Heart right ventricle (tissue), 16 donors: ENCODE data around the gene NCKAP5. TPM values are rescaled to one million over a fixed set of nuclear protein-coding genes. Genes with fewer than 3 reads are reported as not detected.

Source experiments
- ATAC-seq, 8 donors: fragments of 200-7000 bp; cut with Tn5 transposase; one replicate each; pipeline ENCODE4 v1.9.1; 2020; ENCODE audit warnings: mild to moderate bottlenecking in 8 of 8, moderate library complexity in 8 of 8, moderate number of reproducible peaks in 1 of 8
- DNase-seq, 2 donors: peaks; one replicate each; pipeline ENCODE4 v3.0.0-alpha.2; 2020
- H3K27ac ChIP-seq, 10 donors: fragments of 200-600 bp; sonication (generic) in 2 of 10; one replicate each; pipeline versions ENCODE4 v1.5.0 to v1.8.0; 2020 to 2022; ENCODE audit warnings: mild to moderate bottlenecking in 3 of 10
- H3K27me3 ChIP-seq, 7 donors: fragments of 200-600 bp; one replicate each; pipeline ENCODE4 v1.8.0; 2021 to 2022; ENCODE audit warnings: mild to moderate bottlenecking in 2 of 7
- H3K36me3 ChIP-seq, 9 donors: fragments of 200-600 bp; sonication (generic) in 1 of 9; one replicate each; pipeline versions ENCODE4 v1.5.0 to v1.8.0; 2020 to 2022; ENCODE audit warnings: mild to moderate bottlenecking in 2 of 9
- H3K4me1 ChIP-seq, 9 donors: fragments of 200-600 bp; sonication (generic) in 1 of 9; one replicate each; pipeline versions ENCODE4 v1.5.0 to v1.8.0; 2020 to 2022; ENCODE audit warnings: mild to moderate bottlenecking in 4 of 9
- H3K4me3 ChIP-seq, 10 donors: fragments of 200-600 bp; sonication (generic) in 2 of 10; one replicate each; pipeline versions ENCODE4 v1.5.0 to v1.8.0; 2020 to 2022; ENCODE audit warnings: mild to moderate bottlenecking in 7 of 10, moderate library complexity in 2 of 10
- H3K9me3 ChIP-seq, 11 donors: fragments of 200-600 bp in 10 of 11; sonication (generic) in 2 of 11; one replicate each; pipeline versions ENCODE4 v1.5.0 to v1.8.0; 2013 to 2022; ENCODE audit warnings: mild to moderate bottlenecking in 2 of 11, control low read depth in 1 of 11, moderate library complexity in 1 of 11
- CTCF ChIP-seq, 9 donors: fragments of 200-600 bp; sonication (generic) in 2 of 9; IDR thresholded peaks; one replicate each; pipeline versions ENCODE4 v1.5.0 to v1.8.0; 2021 to 2022; ENCODE audit warnings: antibody characterized with exemption in 9 of 9, mild to moderate bottlenecking in 5 of 9, moderate library complexity in 1 of 9
- WGBS, 2 donors: extraction: QIAGEN DNeasy Blood & Tissue Kit; methylation state at CpG; one replicate each; pipeline ENCODE4 v1.1.7; 2013; ENCODE audit warnings: inconsistent platforms in 1 of 2; 5-methylcytosine and 5-hydroxymethylcytosine counted together
- intact Hi-C, 10 donors: fragments of 100-400 bp; cut with DNase I; formaldehyde crosslinking; loops; one replicate each; pipeline versions ENCODE4 v1.11.1 to v1.14.2; 2022
- polyA plus RNA-seq, 2 donors: library from polyadenylated mRNA; stranded (reverse); fragments of 200-250 nt; gene quantifications; one replicate each; pipeline ENCODE4 v1.2.3, GENCODE V29; 2013
- total RNA-seq, 10 donors: library from RNA; stranded (reverse); fragmentation: NEBNext Ultra II Directional in 3 of 10; extraction: Animal tissue kit (Norgen Biotek cat#: 25700) in 3 of 10; gene quantifications; one replicate each; pipeline versions ENCODE4 v1.2.1 to v1.2.4, GENCODE V29; 2021 to 2023
- donor health status: Arrhythmogenic right ventricular cardiomyopathy.
- donor health status: ischemic (EF 13 %, LVEDD 7.1; RV severe dilation, severe dysfunction).
- donor health status: healthy with polysubstance abuse.
- donor health status: DM: no; HTN: yes; CAD: no.
- donor health status: DM: no; HTN: no; CAD: no.
- donor health status: ischemic (EF 25% LVEDD 6.9; RV normal size, moderate dysfunction).
- donor health status: ischemic (EF 25% LVEDD 5.7; RV mildly dilated, moderate dysfunction).
- donor health status: healthy.
- donor health status: DM: yes; HTN: yes; CAD: no.
- donor health status: Ischemic cardiomyopathy.
- donor health status: ischemic (EF 35%, LVEDD 5.7; RV mildly dilated, moderate dysfunction).
- donor health status: nonischemic (EF 11% LVEDD 7.7; RV severe dilation, severe dysfunction).
- donor health status: DM: yes; HTN: yes; CAD: no.
- donor health status: PGD.
- donor health status: ischemic (EF 29% LVEDD 5.4; RV normal size, mild dysfunction).
- donor health status: nonischemic (EF 23%, LVEDD 6.1; RV moderate dilation, normal function).

Gene NCKAP5
- total and polyA plus RNA-seq, 12 donors = 0.57 to 11.7 (median 6.2) TPM

GRCh38 chr2:133457861-133458260 is 110.4 kb downstream of the NCKAP5 start:
- intact Hi-C loops = no loop called here
- no peaks in the 10 kb centered on the region for H3K36me3 ChIP-seq
- H3K27ac ChIP-seq = no peak overlapping the region
- DNase-seq = no peak
- H3K4me1 ChIP-seq = no peaks in the 10 kb centered on the region
- TF ChIP-seq CTCF (IDR thresholded peaks at IDR 0.05) = no peak
- no peak for ATAC-seq
- H3K4me3 ChIP-seq = no peak overlapping the region
- peaks cover 0 to 15% (median 0%) of the 10 kb centered on the region in 11 donors for H3K9me3 ChIP-seq
- 87 to 94% methylated on average over 4 of the region's 4 CpGs for WGBS, 2 donors
- H3K27me3 ChIP-seq = no peaks in the 10 kb centered on the region

GRCh38 chr2:133456971-133457370 is 111.3 kb downstream of the NCKAP5 start:
- no peaks in the 10 kb centered on the region for H3K36me3 ChIP-seq
- no peak for DNase-seq
- H3K27ac ChIP-seq = no peak overlapping the region
- intact Hi-C loops = no loop called here
- TF ChIP-seq CTCF (IDR thresholded peaks at IDR 0.05) = no peak
- WGBS, 2 donors = 71 to 96% methylated on average over 3 of the region's 3 CpGs
- H3K4me1 ChIP-seq = no peaks in the 10 kb centered on the region
- ATAC-seq = no peak
- H3K4me3 ChIP-seq = no peak overlapping the region
- H3K9me3 ChIP-seq = peaks cover 0 to 15% (median 0%) of the 10 kb centered on the region in 11 donors
- H3K27me3 ChIP-seq = no peaks in the 10 kb centered on the region

GRCh38 chr2:133456156-133456555 is 112.1 kb downstream of the NCKAP5 start:
- 66% methylated on average over 5 of the region's 5 CpGs for WGBS, 2 donors
- DNase-seq = no peak
- Histone ChIP-seq H3K4me1 (no peaks in the 10 kb centered on the region), H3K36me3 (no peaks in the 10 kb centered on the region), H3K27ac (no peak overlapping the region), H3K27me3 (no peaks in the 10 kb centered on the region), H3K4me3 (no peak overlapping the region), H3K9me3 (peaks cover 0 to 15% (median 0%) of the 10 kb centered on the region in 11 donors)
- TF ChIP-seq CTCF (IDR thresholded peaks at IDR 0.05) = no peak
- intact Hi-C loops = no loop called here
- no peak for ATAC-seq

GRCh38 chr2:133453032-133453431 is 115.2 kb downstream of the NCKAP5 start:
- 55 to 59% methylated on average over 1 of the region's 1 CpG for WGBS, 2 donors
- Histone ChIP-seq H3K27ac (no peak overlapping the region), H3K27me3 (no peaks in the 10 kb centered on the region), H3K4me3 (no peak overlapping the region), H3K9me3 (peaks cover 0 to 15% (median 0%) of the 10 kb centered on the region in 11 donors), H3K4me1 (no peaks in the 10 kb centered on the region), H3K36me3 (no peaks in the 10 kb centered on the region)
- intact Hi-C loops = no loop called here
- DNase-seq (no peak), ATAC-seq (no peak)
- no peak for TF ChIP-seq CTCF (IDR thresholded peaks at IDR 0.05)
